Natural killer cell treated with Interleukin-12 subunit alpha and Interleukin-12 subunit beta and Interleukin-15 and Interleukin-18, amount 100 ng/mL, for 72 hours (primary cell): Measurements from ENCODE around the gene CLBA1. TPM values are rescaled to one million over a fixed set of nuclear protein-coding genes. Genes with fewer than 3 reads are reported as not detected.

Experiments
- ATAC-seq, 2 donors: fragments of 150-1000 bp; cut with Tn5 transposase in 1 of 2; sonication (Bioruptor Pico), chemical (Tn5 transposase) in 1 of 2; 2 replicates each; pipeline ENCODE4 v1.10.0; 2021
- DNase-seq: peaks from one replicate; pipeline ENCODE4 v3.0.0; 2022; ENCODE audit warnings: low spot score
- H3K27ac Mint-ChIP-seq, 2 donors: 1 replicate in 1 of 2; 2 replicates in 1 of 2; pipeline ENCODE4 v1.8.0; 2022; ENCODE audit warnings: mixed read lengths in 2 of 2, mild to moderate bottlenecking in 1 of 2, moderate library complexity in 1 of 2
- H3K27me3 Mint-ChIP-seq, 2 donors: 1 replicate in 1 of 2; 2 replicates in 1 of 2; pipeline ENCODE4 v1.8.0; 2022; ENCODE audit warnings: mixed read lengths in 2 of 2
- H3K36me3 Mint-ChIP-seq: one replicate; pipeline ENCODE4 v1.8.0; 2022; ENCODE audit warnings: mixed read lengths
- H3K4me1 Mint-ChIP-seq, 2 donors: 1 replicate in 1 of 2; 2 replicates in 1 of 2; pipeline ENCODE4 v1.8.0; 2022; ENCODE audit warnings: low read depth in 2 of 2, mixed read lengths in 2 of 2, mild to moderate bottlenecking in 1 of 2
- H3K4me3 Mint-ChIP-seq: one replicate; pipeline ENCODE4 v1.8.0; 2022; ENCODE audit warnings: mixed read lengths
- H3K9me3 Mint-ChIP-seq: 2 replicates; pipeline ENCODE4 v1.8.0; 2022; ENCODE audit warnings: mixed read lengths
- total RNA-seq, 2 donors: library from RNA; stranded (reverse); gene quantifications; one replicate each; pipeline ENCODE4 v1.2.3, GENCODE V29; 2022

The CLBA1 gene
- total RNA-seq, 2 donors from 2014 or later: 1.2 to 1.5 TPM

DNA sequence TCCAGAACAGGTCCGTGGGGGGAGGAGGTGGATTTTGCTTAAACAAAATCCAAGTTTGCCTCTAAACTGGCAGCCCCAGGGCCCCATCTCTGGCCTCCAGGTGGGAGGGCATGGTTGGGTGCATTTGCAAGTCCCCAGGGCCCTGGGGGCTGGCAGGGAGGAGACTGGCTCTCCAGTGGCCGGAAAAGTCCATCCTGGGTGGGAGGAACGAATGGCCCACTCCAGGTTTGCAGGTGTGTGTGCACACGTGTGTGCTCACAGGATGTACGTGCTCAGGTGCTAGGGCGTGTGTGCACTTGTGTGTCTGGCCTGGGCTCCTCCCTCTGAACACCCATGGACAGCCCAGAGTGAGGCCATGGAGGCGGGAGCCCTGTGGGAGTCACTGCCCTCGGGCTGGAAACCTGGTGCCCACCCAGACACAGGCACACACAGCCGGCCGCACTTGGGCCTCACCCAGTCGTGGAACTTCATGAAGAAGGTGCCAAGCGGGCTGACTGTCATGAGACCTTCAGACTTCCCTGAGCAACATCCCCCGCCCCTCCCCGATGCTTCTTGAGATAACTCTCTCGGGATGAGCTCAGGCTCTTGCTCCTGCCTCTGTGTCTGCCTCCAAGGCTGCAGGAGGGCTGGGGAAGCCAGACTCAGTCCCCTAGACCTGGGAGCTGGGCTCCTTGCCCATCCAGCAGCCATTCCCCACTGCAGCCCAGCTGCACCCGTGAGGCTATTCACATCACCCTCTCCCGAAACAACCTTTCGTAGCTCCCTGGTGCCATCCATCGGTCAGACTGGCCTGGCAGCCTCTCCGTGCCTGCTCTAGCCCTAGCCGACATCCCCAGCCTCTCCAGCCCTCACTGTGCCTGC lies 16.8 kb upstream of the CLBA1 start:
- no peak for ATAC-seq

GRCh38 chr14:104969741-104970230 lies 15.8 kb upstream of the CLBA1 start:
- peak; percentile 49 for DNase-seq
- no peaks in the 10 kb centered on the region for H3K9me3 Mint-ChIP-seq
- H3K27me3 Mint-ChIP-seq: peaks cover 0 to 5% of the 10 kb centered on the region in 2 donors
- H3K36me3 Mint-ChIP-seq: no peaks in the 10 kb centered on the region
- no peaks in the 10 kb centered on the region for H3K4me1 Mint-ChIP-seq
- no peak overlapping the region for H3K27ac Mint-ChIP-seq
- H3K4me3 Mint-ChIP-seq: no peak overlapping the region
- ATAC-seq: no peak

More for the DNA sequence above, 16.8 kb upstream of the CLBA1 start:
- Mint-ChIP-seq H3K27me3 (peaks cover 0 to 5% of the 10 kb centered on the region in 2 donors), H3K4me3 (no peak overlapping the region), H3K36me3 (no peaks in the 10 kb centered on the region), H3K4me1 (no peaks in the 10 kb centered on the region), H3K27ac (no peak overlapping the region), H3K9me3 (no peaks in the 10 kb centered on the region)
- DNase-seq: peak; percentile 42

DNA sequence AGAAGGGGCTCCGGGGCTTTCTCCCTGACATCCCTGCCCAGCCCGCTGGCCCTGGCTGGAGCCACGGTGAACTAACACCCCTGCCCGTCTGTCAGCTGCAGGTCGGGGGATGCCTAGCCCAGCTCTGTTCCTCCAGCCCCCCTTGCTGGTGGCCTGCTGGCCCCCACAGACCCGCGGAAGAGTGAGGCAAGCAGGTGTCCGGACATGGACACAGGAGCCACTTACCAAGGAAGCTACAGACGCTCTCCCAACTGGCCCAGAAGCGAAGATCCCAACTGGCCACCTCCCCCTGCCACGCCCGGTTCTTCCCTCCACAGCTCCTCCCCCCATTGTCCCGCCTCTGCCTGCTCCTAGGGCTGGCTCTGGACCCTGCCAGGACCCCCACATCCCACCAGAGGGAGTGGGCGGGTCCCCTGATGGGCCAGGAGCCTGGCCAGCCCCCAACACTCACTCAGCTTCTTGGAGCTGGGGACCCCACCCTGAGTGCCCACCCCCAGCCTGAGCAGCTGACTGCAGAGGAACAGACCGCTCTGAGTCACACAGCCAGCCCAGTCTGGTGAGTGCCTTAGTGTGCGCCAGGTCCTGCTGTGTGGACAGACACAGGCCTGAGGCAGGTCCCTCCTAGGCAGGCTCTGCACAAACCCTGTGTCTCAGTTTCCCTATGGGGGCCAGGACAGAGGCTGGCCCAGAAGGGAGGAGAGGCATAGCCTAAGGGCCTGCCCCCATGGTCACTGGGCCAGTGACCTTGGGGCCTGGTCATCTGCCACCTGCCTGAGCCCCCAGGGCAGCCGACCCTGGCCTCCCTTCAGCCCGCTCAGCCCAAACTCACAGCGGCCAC lies 15.1 kb upstream of the CLBA1 start:
- H3K9me3 Mint-ChIP-seq: no peaks in the 10 kb centered on the region
- no peak overlapping the region for H3K4me3 Mint-ChIP-seq
- ATAC-seq (no peak), DNase-seq (peak; percentile 46)
- no peaks in the 10 kb centered on the region for H3K4me1 Mint-ChIP-seq
- no peaks in the 10 kb centered on the region for H3K36me3 Mint-ChIP-seq
- peaks cover 0 to 5% of the 10 kb centered on the region in 2 donors for H3K27me3 Mint-ChIP-seq
- no peak overlapping the region for H3K27ac Mint-ChIP-seq

DNA sequence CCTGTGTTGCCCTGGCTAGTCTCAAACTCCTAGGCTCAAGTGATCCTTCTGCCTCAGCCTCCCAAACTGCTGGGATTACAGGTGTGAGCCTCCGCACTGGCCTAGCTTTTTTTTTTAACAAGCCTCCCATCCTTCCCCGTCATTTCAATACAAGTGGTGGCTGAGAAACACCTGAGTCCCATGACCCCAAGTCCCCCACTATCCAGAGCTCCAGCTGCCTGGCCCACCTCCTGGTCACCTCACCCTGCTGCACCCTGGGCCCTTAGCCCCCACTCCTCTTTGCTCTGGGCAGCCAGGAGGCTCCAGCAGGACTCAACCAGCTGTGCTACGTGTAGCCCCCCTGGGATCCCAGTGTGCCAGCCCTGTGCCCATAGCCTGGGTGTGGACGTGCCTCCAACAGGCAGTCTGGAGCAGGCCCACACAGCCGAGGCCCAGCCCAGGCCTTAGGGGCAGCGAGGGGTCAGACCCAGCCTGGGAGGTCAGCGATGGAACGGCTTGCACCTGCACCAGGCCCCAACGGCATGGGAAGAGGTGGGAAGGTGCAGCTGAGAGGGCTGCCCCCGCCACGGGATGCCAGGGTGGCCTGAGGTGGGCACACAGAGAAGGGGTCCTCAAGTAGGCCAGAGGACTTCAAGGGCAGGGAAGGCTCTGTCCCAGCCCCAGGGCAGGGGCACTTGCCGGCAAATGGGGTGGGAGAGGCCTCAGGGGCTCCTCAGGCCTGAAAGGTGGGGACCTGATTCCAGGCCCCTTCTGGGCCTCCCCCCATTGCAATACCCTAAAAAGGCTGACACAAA lies 13.9 kb upstream of the CLBA1 start:
- no peaks in the 10 kb centered on the region for H3K36me3 Mint-ChIP-seq
- DNase-seq (peak; percentile 48), ATAC-seq (no peak)
- H3K4me3 Mint-ChIP-seq: no peak overlapping the region
- H3K27ac Mint-ChIP-seq: no peak overlapping the region
- peaks cover 8 to 11% of the 10 kb centered on the region in 2 donors for H3K27me3 Mint-ChIP-seq
- H3K9me3 Mint-ChIP-seq: no peaks in the 10 kb centered on the region
- peaks cover 3 to 6% of the 10 kb centered on the region in 2 donors for H3K4me1 Mint-ChIP-seq

DNA sequence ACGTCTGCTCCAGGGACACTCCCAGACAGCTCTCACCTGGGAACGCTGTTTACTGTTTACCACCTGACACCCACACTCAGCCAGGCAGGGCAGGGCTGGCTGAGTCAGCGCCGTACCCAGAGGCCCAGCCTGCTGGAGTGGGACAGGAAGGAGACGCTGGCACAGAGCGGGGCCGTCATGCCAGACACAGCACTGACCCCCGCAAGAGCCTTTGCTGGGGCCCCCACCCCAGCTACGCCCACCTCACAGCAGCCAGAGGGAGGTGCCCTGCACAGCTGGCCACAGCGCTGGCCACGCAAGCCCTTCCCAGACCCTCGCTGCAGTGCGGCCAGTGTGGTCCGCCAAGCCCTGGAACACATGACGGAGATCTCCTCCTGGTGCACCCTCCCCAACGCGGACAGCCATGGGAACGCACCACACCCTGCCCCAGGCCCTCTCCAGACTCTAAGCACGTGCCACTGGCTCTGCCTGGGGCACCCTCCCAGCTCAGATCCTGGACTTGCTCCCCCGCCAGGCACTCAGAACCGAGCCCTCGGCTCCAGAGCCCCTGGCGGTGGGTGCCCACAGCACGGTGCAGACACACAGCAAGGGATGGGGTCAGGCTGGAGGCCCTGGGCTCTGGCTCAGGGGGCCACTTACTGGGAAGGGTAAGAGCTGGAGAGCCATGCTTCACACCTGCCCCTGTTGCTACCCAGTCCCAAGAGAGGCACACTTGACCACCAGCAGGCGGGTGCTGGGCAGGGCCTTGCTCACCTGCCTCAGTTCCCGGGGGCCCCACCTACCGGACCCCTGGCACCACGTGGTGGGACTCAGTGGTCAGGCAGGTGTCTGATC lies 13.1 kb upstream of the CLBA1 start:
- no peak overlapping the region for H3K27ac Mint-ChIP-seq
- H3K36me3 Mint-ChIP-seq: no peaks in the 10 kb centered on the region
- H3K4me1 Mint-ChIP-seq: peaks cover 6% of the 10 kb centered on the region in 2 donors
- DNase-seq (peak; percentile 54), ATAC-seq (no peak)
- H3K4me3 Mint-ChIP-seq: no peak overlapping the region
- no peaks in the 10 kb centered on the region for H3K9me3 Mint-ChIP-seq
- H3K27me3 Mint-ChIP-seq: peaks cover 8 to 11% of the 10 kb centered on the region in 2 donors

DNA sequence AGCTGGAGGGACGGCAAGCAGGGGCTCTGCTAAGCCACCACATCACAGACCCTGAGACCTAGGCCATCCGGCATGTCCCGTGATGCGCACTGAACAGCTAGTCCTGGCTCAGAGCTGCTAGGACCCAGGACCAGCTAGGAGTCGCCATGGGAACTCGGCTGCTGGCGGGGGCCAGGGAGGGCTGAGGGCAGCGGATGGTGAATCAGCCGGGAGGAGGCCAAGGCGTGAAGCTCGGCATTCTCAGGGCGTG lies 12.5 kb upstream of the CLBA1 start:
- Mint-ChIP-seq H3K9me3 (no peaks in the 10 kb centered on the region), H3K4me1 (peaks cover 6 to 9% of the 10 kb centered on the region in 2 donors), H3K36me3 (no peaks in the 10 kb centered on the region), H3K4me3 (no peak overlapping the region), H3K27ac (no peak overlapping the region), H3K27me3 (peaks cover 8 to 11% of the 10 kb centered on the region in 2 donors)
- ATAC-seq (no peak), DNase-seq (peak; percentile 51)

- Mint-ChIP-seq H3K9me3 (no peaks in the 10 kb centered on the region), H3K27me3 (peaks cover 8 to 12% of the 10 kb centered on the region in 2 donors), H3K36me3 (no peaks in the 10 kb centered on the region), H3K4me1 (peaks cover 6 to 9% of the 10 kb centered on the region in 2 donors), H3K27ac (no peak overlapping the region), H3K4me3 (no peak overlapping the region)
- DNase-seq: peak; percentile 37
- ATAC-seq: no peak
Measured at GRCh38 chr14:104973385-104974145, 12.0 kb upstream of the CLBA1 start.

DNA sequence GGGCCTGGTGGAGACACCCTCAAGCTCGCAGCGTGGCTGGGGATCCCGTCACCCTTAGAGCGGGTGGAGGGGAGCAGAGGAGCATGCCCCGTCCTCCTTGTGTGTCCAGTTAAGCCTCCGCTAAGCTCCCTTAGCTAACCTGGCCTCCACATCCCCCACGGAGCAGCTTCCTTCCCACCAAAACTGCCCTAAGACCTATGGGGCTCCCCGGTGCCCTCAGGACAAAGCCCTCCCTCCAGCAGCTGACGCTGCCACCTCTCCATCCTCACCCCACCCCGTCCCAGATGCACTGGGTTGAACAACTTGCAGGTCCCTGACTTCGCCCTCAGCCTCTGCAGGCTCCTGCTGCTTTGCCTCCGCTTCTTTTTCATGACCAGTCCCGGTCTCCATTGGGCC lies 11.4 kb upstream of the CLBA1 start:
- no peaks in the 10 kb centered on the region for H3K36me3 Mint-ChIP-seq
- peaks cover 8 to 10% of the 10 kb centered on the region in 2 donors for H3K27me3 Mint-ChIP-seq
- H3K4me1 Mint-ChIP-seq: peaks cover 6 to 9% of the 10 kb centered on the region in 2 donors
- no peak for ATAC-seq
- DNase-seq: peak; percentile 52
- no peaks in the 10 kb centered on the region for H3K9me3 Mint-ChIP-seq
- no peak overlapping the region for H3K27ac Mint-ChIP-seq
- H3K4me3 Mint-ChIP-seq: no peak overlapping the region

DNA sequence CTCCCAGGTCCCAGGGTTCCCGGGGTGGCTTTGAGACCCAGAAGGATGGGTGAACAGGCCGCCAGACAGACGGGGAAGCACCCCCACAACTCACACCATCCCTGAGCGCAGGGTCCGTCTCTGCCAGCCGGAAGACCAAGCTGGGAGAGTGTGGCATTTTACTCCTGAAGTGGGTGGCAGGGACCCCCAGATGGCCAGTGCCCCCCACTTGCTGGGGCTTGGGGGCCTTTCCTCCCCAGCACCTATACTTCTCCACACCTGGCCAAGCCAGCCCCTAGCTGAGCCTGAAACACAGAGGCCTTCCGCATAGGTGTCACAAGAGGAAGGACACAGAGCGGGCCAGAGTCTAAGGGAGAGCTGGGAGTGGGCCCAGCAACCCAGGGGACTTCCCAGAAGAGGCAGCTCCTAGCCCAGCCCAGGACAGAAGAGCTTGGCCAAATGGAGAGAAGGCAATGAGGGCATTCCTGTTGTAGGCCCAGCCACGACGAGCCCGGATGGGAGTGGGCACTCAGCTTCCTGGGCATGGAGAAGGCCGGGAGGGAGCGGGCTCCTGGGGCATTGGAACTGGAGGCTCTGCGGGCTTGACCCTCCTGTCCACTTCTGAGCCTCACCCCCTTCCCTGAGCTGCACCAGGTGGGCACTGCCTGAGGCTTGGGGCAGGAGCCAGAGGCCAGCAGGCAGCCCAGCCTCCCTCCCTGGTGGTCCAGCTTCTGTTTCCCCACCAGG lies 10.8 kb upstream of the CLBA1 start:
- Mint-ChIP-seq H3K9me3 (no peaks in the 10 kb centered on the region), H3K27me3 (peaks cover 10 to 14% of the 10 kb centered on the region in 2 donors), H3K4me1 (peaks cover 9 to 10% of the 10 kb centered on the region in 2 donors), H3K4me3 (no peak overlapping the region), H3K36me3 (no peaks in the 10 kb centered on the region), H3K27ac (no peak overlapping the region)
- peak; percentile 56 for DNase-seq
- ATAC-seq: no peak

DNA sequence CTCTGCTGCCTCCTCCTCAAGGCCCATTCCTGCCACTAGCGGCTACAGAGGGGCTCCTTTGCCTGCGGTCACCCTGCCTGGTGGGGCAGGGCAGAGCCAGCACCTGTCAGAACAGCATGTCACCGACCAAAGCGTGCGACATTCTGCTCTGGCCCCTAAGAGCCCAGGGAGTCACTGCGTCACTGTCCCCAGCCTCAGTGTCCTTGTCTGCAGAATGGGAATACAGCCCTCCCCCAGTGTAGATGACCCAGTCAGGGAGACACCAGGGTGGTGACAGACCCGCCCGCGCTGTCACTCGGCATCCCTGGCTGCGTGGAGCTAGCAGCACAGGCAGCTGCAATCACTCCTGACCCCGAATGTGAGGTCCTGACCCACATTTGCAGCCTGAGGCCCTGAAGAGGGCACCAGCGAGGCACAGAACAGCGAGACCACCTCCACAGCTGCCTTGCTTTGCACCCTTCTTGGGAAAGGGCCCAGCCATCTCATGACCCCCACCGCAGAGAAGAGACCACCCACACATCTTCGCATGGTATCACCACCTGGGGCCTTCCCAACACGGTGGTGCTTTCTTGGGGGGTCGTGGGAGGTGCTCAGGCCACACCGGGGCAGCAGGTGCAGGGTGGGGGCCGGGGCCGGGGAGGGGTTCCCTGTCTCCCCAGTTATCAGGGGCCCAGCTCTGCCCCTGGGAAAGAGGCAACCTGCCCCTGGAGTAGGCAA lies 9.9 kb upstream of the CLBA1 start:
- Mint-ChIP-seq H3K27me3 (peaks cover 10 to 17% of the 10 kb centered on the region in 2 donors), H3K36me3 (no peaks in the 10 kb centered on the region), H3K27ac (peak overlapping the region in 1 of 2 donors; percentile 51), H3K4me1 (peaks cover 9 to 11% of the 10 kb centered on the region in 2 donors), H3K9me3 (no peaks in the 10 kb centered on the region), H3K4me3 (peak overlapping the region; percentile 54)
- ATAC-seq (peak in 1 of 2 donors; percentile 1), DNase-seq (peak; percentile 61)

DNA sequence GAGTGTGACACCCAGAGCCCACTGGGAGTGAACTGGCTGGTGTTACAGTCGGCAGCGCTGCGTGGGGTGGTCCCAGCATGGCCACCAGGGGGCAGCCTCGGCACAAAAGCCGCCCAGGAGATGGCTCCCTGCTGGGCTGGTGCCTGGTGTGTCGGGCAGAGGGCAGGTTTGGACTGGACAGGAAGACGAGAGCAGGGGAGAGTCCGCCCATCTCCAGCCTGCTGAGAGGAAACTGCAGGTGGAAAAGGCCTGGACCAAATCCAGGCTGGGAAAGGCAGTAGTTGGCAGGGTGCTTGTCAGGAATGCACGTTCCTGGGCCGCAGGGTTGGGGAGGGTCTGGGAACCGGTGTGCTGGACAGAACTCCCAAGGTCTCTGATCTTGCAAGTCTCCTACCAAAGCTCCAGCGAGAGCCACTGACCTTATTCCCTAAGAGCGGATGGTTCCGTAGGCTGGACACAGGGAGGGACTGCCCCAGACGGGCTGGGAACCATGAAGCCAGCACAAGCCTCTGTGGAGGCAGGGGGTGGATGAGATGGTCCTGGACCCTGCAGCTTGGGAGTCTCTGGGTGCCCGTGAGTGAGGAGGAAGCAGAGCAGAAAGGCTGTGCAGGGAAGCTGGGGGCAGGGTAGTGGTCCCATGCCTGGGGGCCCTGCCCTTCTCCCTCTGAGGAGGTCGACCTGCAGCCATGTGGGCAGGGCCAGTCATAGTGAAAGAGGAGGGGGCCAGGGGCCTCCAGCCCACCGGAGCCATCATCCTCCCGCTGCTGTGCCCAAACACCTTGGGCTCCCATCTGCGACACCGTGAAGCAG lies 9.2 kb upstream of the CLBA1 start:
- Mint-ChIP-seq H3K4me3 (peak overlapping the region; percentile 54), H3K27me3 (peaks cover 10 to 17% of the 10 kb centered on the region in 2 donors), H3K9me3 (no peaks in the 10 kb centered on the region), H3K27ac (peak overlapping the region in 1 of 2 donors; percentile 51), H3K4me1 (peaks cover 9 to 11% of the 10 kb centered on the region in 2 donors), H3K36me3 (no peaks in the 10 kb centered on the region)
- DNase-seq (peak; percentile 88), ATAC-seq (peak; percentile 78)
